ENCODE measurements around the gene NFIA.

The NFIA gene

GRCh38 chr1:61504852-61505390 lies 422.6 kb downstream of the NFIA start:
- DNase-seq (ENCODE audit: low spot score) (no peak), ATAC-seq (ENCODE audit: low read depth) (peak; percentile 83)
- Histone ChIP-seq H3K4me3 (ENCODE audit: severe bottlenecking) (no peak overlapping the region), H3K27ac (ENCODE audit: poor library complexity, severe bottlenecking) (peak overlapping the region; percentile 22), H3K36me3 (ENCODE audit: low read depth) (no peaks in the 10 kb centered on the region), H3K27me3 (ENCODE audit: insufficient read depth, poor library complexity, severe bottlenecking) (no peaks in the 10 kb centered on the region), H3K4me1 (ENCODE audit: insufficient read depth, poor library complexity, severe bottlenecking) (peaks cover 11% of the 10 kb centered on the region), H3K9me3 (ENCODE audit: severe bottlenecking) (no peaks in the 10 kb centered on the region)
- TF ChIP-seq CTCF (IDR thresholded peaks at IDR 0.05; ENCODE audit: poor library complexity, severe bottlenecking) = no peak

DNA sequence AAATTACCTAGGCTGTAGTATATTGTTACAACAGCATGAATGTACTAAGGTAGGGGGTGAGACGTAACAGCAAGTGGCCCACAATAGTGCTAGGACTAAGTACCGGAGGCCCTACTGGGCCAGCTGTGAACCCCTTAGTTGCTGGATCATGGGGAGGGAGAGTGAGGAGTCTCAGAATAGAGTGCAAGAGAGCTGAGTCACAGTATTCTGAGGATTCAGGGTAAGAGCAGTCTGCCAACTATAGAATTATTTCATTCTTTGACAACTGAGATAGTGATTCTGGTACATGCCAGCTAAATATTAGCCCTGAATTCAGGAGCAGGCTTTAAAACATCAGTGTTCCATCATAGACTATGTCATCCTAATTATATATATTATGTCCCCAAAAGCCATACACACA lies 423.9 kb downstream of the NFIA start:
- H3K27me3 ChIP-seq (ENCODE audit: insufficient read depth, poor library complexity, severe bottlenecking) = no peaks in the 10 kb centered on the region
- H3K4me1 ChIP-seq (ENCODE audit: insufficient read depth, poor library complexity, severe bottlenecking) = peaks cover 11% of the 10 kb centered on the region
- no peak overlapping the region for H3K27ac ChIP-seq (ENCODE audit: poor library complexity, severe bottlenecking)
- H3K4me3 ChIP-seq (ENCODE audit: severe bottlenecking) = no peak overlapping the region
- DNase-seq (ENCODE audit: low spot score) (no peak), ATAC-seq (ENCODE audit: low read depth) (0 out of 3 replicates have a peak, but pooled peaks have one; percentile 50)
- TF ChIP-seq CTCF (IDR thresholded peaks at IDR 0.05; ENCODE audit: poor library complexity, severe bottlenecking) = no peak
- no peaks in the 10 kb centered on the region for H3K9me3 ChIP-seq (ENCODE audit: severe bottlenecking)
- no peaks in the 10 kb centered on the region for H3K36me3 ChIP-seq (ENCODE audit: low read depth)

- no peak for TF ChIP-seq CTCF (IDR thresholded peaks at IDR 0.05; ENCODE audit: poor library complexity, severe bottlenecking)
- H3K4me3 ChIP-seq (ENCODE audit: severe bottlenecking) = no peak overlapping the region
- no peaks in the 10 kb centered on the region for H3K27me3 ChIP-seq (ENCODE audit: insufficient read depth, poor library complexity, severe bottlenecking)
- no peaks in the 10 kb centered on the region for H3K36me3 ChIP-seq (ENCODE audit: low read depth)
- no peaks in the 10 kb centered on the region for H3K9me3 ChIP-seq (ENCODE audit: severe bottlenecking)
- DNase-seq (ENCODE audit: low spot score) = no peak
- peaks cover 11% of the 10 kb centered on the region for H3K4me1 ChIP-seq (ENCODE audit: insufficient read depth, poor library complexity, severe bottlenecking)
- no peak overlapping the region for H3K27ac ChIP-seq (ENCODE audit: poor library complexity, severe bottlenecking)
- ATAC-seq (ENCODE audit: low read depth) = no peak
Measured at GRCh38 chr1:61506944-61507500, 424.7 kb downstream of the NFIA start.

Measured in RWPE2 (cell line).